ENCODE results near the gene NDUFS3.
"Not testable (repeated sequence)": the region's sequence is repeated elsewhere in the genome, so short reads cannot be mapped to it uniquely, and the experiment has no call there.

NDUFS3 gene

GRCh38 chr11:47560426-47560825 lies 18.4 kb upstream of the NDUFS3 start:
- DNase-seq (ENCODE audit: low spot score) = no peak

GRCh38 chr11:47562393-47562792 lies 16.5 kb upstream of the NDUFS3 start:
- not testable (repeated sequence) for DNase-seq (ENCODE audit: low spot score)

DNA sequence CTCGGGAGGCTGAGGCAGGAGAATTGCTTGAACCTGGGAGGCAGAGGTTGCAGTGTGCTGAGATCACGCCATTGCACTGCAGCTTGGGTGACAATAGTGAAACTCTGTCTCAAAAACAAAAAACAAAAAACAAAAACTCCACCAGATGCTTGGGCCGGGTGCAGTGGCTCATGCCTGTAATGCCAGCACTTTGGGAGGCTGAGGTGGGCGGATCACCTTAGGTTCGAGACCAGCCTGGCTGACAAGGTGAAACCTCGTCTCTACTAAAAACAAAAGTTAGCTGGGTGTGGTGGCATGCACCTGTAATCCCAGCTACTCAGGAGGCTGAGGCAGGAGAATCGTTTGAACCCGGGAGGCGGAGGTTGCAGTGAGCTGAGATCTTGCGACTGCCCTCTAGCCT lies 14.5 kb upstream of the NDUFS3 start:
- DNase-seq (ENCODE audit: low spot score) = not testable (repeated sequence)

- DNase-seq (ENCODE audit: low spot score) = no peak
Observed at GRCh38 chr11:47564933-47565339, 13.9 kb upstream of the NDUFS3 start.

DNA sequence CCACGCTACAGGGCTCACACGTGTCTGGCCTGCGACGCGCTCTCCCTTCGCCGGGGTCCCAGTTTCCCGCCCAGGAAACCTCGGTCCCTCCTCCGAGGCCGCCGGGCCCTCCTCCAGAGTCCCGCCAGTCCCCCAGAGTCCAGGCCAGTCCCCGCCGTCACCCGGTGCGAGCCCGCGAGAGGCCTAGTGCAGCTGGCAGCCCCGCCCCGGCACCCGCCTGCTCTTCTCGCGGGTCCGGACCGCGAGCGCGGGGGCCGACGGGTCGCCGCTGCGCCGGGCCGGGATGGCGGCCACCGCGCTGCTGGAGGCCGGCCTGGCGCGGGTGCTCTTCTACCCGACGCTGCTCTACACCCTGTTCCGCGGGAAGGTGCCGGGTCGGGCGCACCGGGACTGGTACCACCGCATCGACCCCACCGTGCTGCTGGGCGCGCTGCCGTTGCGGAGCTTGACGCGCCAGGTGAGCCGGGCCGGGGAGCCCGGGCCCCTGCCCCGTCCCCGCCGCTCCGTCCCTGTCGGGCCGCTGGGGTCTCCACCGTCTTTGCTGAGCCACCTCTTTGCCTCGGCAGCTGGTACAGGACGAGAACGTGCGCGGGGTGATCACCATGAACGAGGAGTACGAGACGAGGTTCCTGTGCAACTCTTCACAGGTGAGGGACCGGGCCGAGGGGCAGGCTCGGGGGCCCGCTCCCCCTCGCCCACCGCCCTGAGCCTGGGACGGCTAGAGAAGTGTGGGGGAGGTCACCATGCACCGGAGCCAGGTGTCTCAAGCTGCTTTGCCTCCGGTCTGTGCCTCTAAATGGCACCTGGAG lies 13.3 kb upstream of the NDUFS3 start, which contains the start of gene PTPMT1:
TSS of gene PTPMT1 (plus strand) at position 260 of the 809 bp plus-strand sequence. CDS start at position 284, 24 bp downstream.
- no peak for DNase-seq (ENCODE audit: low spot score)

DNA sequence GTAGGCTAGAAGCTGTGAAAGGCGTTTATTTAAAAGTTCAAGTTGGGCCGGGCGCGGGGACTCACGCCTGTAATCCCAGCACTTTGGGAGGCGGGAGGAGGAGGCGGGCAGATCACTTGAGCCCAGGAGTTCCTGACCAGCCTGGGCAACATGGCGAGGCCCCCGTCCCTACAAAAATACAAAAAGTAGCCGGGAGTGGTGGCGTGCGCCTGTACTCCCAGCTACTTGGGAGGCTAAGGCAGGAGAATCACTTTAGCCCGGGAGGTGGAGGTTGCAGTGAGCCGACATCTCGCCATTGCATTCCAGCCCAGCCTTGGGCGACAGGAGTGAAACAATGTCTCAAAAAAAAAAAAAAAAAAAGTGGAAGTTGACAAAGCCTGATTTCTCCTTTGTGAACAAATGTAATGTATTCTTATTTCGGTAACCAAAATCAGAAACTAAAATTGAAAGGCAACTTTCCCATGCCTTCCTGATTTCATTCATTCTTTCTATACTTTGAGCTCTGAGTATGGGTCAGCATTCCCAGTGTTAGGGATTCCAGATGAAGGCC lies 12.7 kb upstream of the NDUFS3 start:
- no peak for DNase-seq (ENCODE audit: low spot score)

DNA sequence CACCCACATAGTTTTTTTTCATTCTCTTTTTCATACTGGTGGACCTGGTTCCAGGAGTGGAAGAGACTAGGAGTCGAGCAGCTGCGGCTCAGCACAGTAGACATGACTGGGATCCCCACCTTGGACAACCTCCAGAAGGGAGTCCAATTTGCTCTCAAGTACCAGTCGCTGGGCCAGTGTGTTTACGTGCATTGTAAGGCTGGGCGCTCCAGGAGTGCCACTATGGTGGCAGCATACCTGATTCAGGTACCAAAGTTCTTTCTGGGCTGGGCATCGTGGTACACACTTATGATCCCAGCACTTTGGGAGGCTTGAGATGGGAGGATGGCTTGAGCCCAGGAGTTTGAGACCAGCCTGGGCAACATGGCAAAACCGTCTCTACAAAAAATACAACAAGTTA lies 9.2 kb upstream of the NDUFS3 start:
- no peak for DNase-seq (ENCODE audit: low spot score)

DNA sequence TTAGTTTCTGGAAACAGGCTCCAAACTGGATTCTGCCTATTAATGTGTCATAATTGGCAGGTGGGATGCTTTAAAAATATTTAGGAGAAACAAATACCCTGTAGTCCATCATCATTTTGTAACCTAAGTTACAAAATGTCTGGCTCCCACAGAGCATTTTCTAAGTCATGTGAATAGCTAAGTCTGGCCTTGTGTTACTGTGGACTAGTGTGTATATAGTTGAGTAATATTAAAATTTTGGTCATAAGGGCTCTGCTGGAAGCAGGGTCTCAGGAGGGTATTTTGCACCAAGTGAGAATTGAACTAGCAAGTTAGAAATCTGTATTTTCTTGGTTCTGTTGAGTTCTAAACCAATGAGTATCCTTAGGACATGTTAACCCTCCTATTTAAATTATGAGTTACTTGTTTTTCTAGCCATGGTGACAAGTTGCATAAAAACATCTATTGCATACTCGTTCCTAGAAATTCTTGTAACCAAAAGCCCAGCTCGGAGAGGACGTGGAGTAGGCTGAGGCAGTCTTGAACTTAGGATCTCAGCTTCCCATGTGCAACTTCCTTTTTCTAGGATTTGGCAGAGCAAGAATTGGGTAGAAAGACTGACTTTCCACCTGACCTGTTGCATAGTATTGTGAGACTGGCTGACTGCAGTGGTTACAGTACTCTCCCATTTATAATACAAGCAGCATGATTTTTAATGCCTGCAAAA lies 8.1 kb upstream of the NDUFS3 start:
- DNase-seq (ENCODE audit: low spot score) = no peak

DNA sequence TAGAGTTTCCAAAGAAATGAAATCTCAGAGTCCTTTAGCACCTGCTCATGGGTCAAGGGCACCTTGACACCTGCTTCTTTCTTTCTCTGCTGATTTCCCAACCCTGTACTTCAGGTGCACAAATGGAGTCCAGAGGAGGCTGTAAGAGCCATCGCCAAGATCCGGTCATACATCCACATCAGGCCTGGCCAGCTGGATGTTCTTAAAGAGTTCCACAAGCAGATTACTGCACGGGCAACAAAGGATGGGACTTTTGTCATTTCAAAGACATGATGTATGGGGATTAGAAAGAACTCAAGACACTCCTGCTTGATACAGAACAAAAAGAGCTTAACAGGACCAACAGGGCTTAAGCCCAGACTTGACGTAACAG lies 7.5 kb upstream of the NDUFS3 start:
- no peak for DNase-seq (ENCODE audit: low spot score)

- no peak for DNase-seq (ENCODE audit: low spot score)
Observed at GRCh38 chr11:47571895-47572294, 7.0 kb upstream of the NDUFS3 start.

GRCh38 chr11:47572715-47573255 lies 6.1 kb upstream of the NDUFS3 start:
- DNase-seq (ENCODE audit: low spot score) = peak; percentile 42

GRCh38 chr11:47573321-47573720 lies 5.6 kb upstream of the NDUFS3 start:
- no peak for DNase-seq (ENCODE audit: low spot score)

DNA sequence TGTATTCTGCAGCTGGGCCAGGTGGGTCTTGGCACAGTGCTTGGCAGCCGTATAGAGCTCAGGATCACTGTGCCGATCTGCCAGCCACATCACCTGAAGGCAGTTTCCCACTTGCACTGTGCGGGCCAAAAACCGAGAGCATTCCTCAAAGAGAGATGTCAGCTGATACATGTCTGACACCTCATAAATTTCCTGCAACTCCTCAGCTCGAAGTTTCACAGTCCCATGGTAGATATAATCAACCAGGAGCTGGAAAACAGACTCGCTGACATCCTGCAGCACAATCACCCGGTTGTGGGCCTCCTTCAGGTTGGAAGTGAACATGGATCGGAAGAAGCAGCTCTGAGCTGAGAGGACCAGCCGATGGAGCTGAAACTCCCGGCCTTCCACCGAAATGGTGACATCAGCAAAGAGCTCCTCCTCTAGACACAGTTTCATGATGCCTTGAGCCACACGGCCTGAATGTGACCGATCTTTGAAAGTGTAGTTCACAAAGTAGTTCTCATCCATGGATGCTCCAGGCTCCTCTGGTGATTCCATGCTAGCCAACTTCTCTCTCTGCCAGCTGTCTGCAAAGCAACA lies 1.3 kb upstream of the NDUFS3 start:
- peak; percentile 54 for DNase-seq (ENCODE audit: low spot score)

- DNase-seq (ENCODE audit: low spot score) = no peak
Observed at GRCh38 chr11:47583844-47584243, 5.0 kb downstream of the NDUFS3 start.

GRCh38 chr11:47586098-47586855 lies 7.4 kb downstream of the NDUFS3 start, which contains the start of gene FAM180B:
Gene FAM180B (plus strand): TSS chr11:47586678. CDS start chr11:47586769, 91 bp downstream.
- peak; percentile 51 for DNase-seq (ENCODE audit: low spot score)

GRCh38 chr11:47587039-47587716 lies 8.3 kb downstream of the NDUFS3 start:
- DNase-seq (ENCODE audit: low spot score) = no peak

- no peak for DNase-seq (ENCODE audit: low spot score)
Observed at GRCh38 chr11:47587723-47588326, 9.0 kb downstream of the NDUFS3 start.

DNA sequence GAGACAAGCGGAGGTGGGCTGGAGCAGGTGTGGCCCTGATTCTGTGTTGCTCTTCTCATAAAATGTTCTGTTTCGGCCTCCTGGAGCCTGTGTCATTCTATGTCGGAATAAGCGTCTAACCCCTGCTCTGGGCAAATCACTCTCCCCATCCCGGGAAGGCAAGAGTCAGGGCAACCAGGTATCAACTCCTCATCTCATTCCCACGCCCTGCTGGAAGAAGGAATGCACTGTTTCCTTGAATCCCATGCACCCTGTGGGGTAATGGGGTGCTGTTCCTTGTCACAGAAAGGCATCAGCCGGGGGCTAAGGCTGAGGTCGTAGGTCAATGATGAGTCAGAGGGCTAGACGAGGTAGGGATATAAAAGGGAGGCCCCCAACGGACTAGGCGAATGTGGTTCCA lies 10.2 kb downstream of the NDUFS3 start:
- DNase-seq (ENCODE audit: low spot score) = no peak

GRCh38 chr11:47589584-47589976 lies 10.7 kb downstream of the NDUFS3 start:
- no peak for DNase-seq (ENCODE audit: low spot score)
